Right renal pelvis (tissue), 4 donors: ENCODE data around the gene PCDHB8. TPM values are rescaled to one million over a fixed set of nuclear protein-coding genes. Genes with fewer than 3 reads are reported as not detected.
"Not testable (repeated sequence)": the region's sequence is repeated elsewhere in the genome, so short reads cannot be mapped to it uniquely, and the experiment has no call there.

Experiments used
- DNase-seq, 4 donors: peaks; one replicate each; pipeline ENCODE4 v3.0.0-alpha.2; 2013; ENCODE audit warnings: low read depth in 4 of 4, low spot score in 3 of 4, missing footprints in 1 of 4
- polyA plus RNA-seq, 4 donors: library from polyadenylated mRNA; unstranded; fragments of 120-200 nt; gene quantifications; one replicate each; pipeline ENCODE4 v1.2.1, GENCODE V29; 2013; ENCODE audit not compliant: insufficient read length in 4 of 4

Gene PCDHB8
- polyA plus RNA-seq, 4 donors = 1.3 to 3.9 (median 2.6) TPM

- DNase-seq = not testable (repeated sequence)
Observed at GRCh38 chr5:141224844-141225243, 47.3 kb downstream of the PCDHB8 start.

GRCh38 chr5:141225421-141225820, 47.8 kb downstream of the PCDHB8 start:
- DNase-seq = not testable (repeated sequence)

Other genes with a start within 250 kb of the PCDHB8 start
- gene PCDHAC2, start 211.3 kb upstream of the PCDHB8 start, polyA plus RNA-seq = under 1 TPM; 0.45 to 0.70 (median 0.59) TPM
- gene PCDHB1, start 126.4 kb upstream of the PCDHB8 start, polyA plus RNA-seq = under 1 TPM; 0.05 to 0.13 (median 0.08) TPM
- 1 to 10 TPM; 3.9 to 7.7 (median 4.9) TPM for gene PCDHB2, start 83.2 kb upstream of the PCDHB8 start, polyA plus RNA-seq
- gene PCDHB3, start 77.3 kb upstream of the PCDHB8 start, polyA plus RNA-seq = 1 to 10 TPM; 2.5 to 4.7 (median 3.4) TPM
- 1 to 10 TPM; 1.5 to 2.8 (median 2.1) TPM for gene PCDHB4, start 56.0 kb upstream of the PCDHB8 start, polyA plus RNA-seq
- 1 to 10 TPM; 7.0 to 9.9 (median 8.2) TPM for gene PCDHB5, start 42.6 kb upstream of the PCDHB8 start, polyA plus RNA-seq
- 1 to 10 TPM; 3.0 to 4.0 (median 3.4) TPM for gene PCDHB6, start 27.7 kb upstream of the PCDHB8 start, polyA plus RNA-seq
- 1 to 10 TPM; 4.9 to 6.2 (median 5.9) TPM for gene PCDHB7, start 5.1 kb upstream of the PCDHB8 start, polyA plus RNA-seq
- 1 to 10 TPM; 3.5 to 7.7 (median 5.2) TPM for gene PCDHB16, start 4.6 kb downstream of the PCDHB8 start, polyA plus RNA-seq
- gene PCDHB9, start 9.4 kb downstream of the PCDHB8 start, polyA plus RNA-seq = 1 to 10 TPM; 3.2 to 6.3 (median 3.8) TPM
- 1 to 10 TPM; 6.5 to 9.4 (median 7.7) TPM for gene PCDHB10, start 14.6 kb downstream of the PCDHB8 start, polyA plus RNA-seq
- 1 to 10 TPM; 4.8 to 6.3 (median 5.1) TPM for gene PCDHB11, start 21.8 kb downstream of the PCDHB8 start, polyA plus RNA-seq
- gene PCDHB12, start 30.9 kb downstream of the PCDHB8 start, polyA plus RNA-seq = 1 to 10 TPM; 4.6 to 6.5 (median 5.5) TPM
- 1 to 10 TPM; 5.6 to 6.8 (median 6.3) TPM for gene PCDHB13, start 36.1 kb downstream of the PCDHB8 start, polyA plus RNA-seq
- gene PCDHB14, start 45.6 kb downstream of the PCDHB8 start, polyA plus RNA-seq = 10 to 100 TPM in 1 of 4 donors, 1 to 10 TPM in 3; 8.1 to 11.2 (median 8.8) TPM
- 10 to 100 TPM; 14.7 to 17.0 (median 16.0) TPM for gene PCDHB15, start 67.6 kb downstream of the PCDHB8 start, polyA plus RNA-seq
- gene SLC25A2, start 126.3 kb downstream of the PCDHB8 start, polyA plus RNA-seq = under 1 TPM in 1 of 4 donors, not detected in 3; 0.04 TPM
- gene TAF7, start 143.0 kb downstream of the PCDHB8 start, polyA plus RNA-seq = 100 to 1,000 TPM; 146 to 183 (median 171) TPM
- gene PCDHGA1, start 152.7 kb downstream of the PCDHB8 start, polyA plus RNA-seq = 1 to 10 TPM in 2 of 4 donors, under 1 TPM in 2; 0.74 to 1.3 (median 0.96) TPM
- 1 to 10 TPM; 5.8 to 7.7 (median 6.1) TPM for gene PCDHGA2, start 161.0 kb downstream of the PCDHB8 start, polyA plus RNA-seq
- gene PCDHGA3, start 166.0 kb downstream of the PCDHB8 start, polyA plus RNA-seq = 1 to 10 TPM; 2.2 to 4.2 (median 3.1) TPM
- gene PCDHGB1, start 172.3 kb downstream of the PCDHB8 start, polyA plus RNA-seq = 1 to 10 TPM; 1.3 to 2.4 (median 2.0) TPM
- 1 to 10 TPM; 2.3 to 3.1 (median 2.5) TPM for gene PCDHGA4, start 177.2 kb downstream of the PCDHB8 start, polyA plus RNA-seq
- gene PCDHGB2, start 182.2 kb downstream of the PCDHB8 start, polyA plus RNA-seq = 1 to 10 TPM; 3.4 to 4.7 (median 3.9) TPM
- 1 to 10 TPM; 2.2 to 3.0 (median 2.5) TPM for gene PCDHGA5, start 186.4 kb downstream of the PCDHB8 start, polyA plus RNA-seq
- 1 to 10 TPM; 1.7 to 2.3 (median 2.0) TPM for gene PCDHGB3, start 192.5 kb downstream of the PCDHB8 start, polyA plus RNA-seq
- 1 to 10 TPM; 5.4 to 9.1 (median 6.5) TPM for gene PCDHGA6, start 196.1 kb downstream of the PCDHB8 start, polyA plus RNA-seq
- 1 to 10 TPM; 2.1 to 2.8 (median 2.2) TPM for gene PCDHGA7, start 205.0 kb downstream of the PCDHB8 start, polyA plus RNA-seq
- 1 to 10 TPM; 4.3 to 6.6 (median 6.0) TPM for gene PCDHGB4, start 209.9 kb downstream of the PCDHB8 start, polyA plus RNA-seq
- gene PCDHGA8, start 214.8 kb downstream of the PCDHB8 start, polyA plus RNA-seq = under 1 TPM; 0.30 to 0.52 (median 0.32) TPM
- gene PCDHGB5, start 220.2 kb downstream of the PCDHB8 start, polyA plus RNA-seq = 10 to 100 TPM in 1 of 4 donors, 1 to 10 TPM in 3; 9.4 to 11.0 (median 9.7) TPM
- gene PCDHGA9, start 225.0 kb downstream of the PCDHB8 start, polyA plus RNA-seq = 1 to 10 TPM; 5.5 to 6.5 (median 6.0) TPM
- gene PCDHGB6, start 230.2 kb downstream of the PCDHB8 start, polyA plus RNA-seq = 1 to 10 TPM; 7.0 to 8.3 (median 8.2) TPM
- 1 to 10 TPM; 3.7 to 3.9 (median 3.9) TPM for gene PCDHGA10, start 235.2 kb downstream of the PCDHB8 start, polyA plus RNA-seq
- 10 to 100 TPM; 15.4 to 16.6 (median 15.9) TPM for gene PCDHGB7, start 239.9 kb downstream of the PCDHB8 start, polyA plus RNA-seq
- 1 to 10 TPM; 4.4 to 5.5 (median 4.9) TPM for gene PCDHGA11, start 243.3 kb downstream of the PCDHB8 start, polyA plus RNA-seq